B cell (primary cell): ENCODE results near the gene DDA1. TPM values are rescaled to one million over a fixed set of nuclear protein-coding genes. Genes with fewer than 3 reads are reported as not detected.

Experiments
- ATAC-seq: fragments of 200-7000 bp; cut with Tn5 transposase; one replicate; pipeline ENCODE4 v1.10.0; 2021; ENCODE audit warnings: low read depth, mild to moderate bottlenecking, moderate number of reproducible peaks, moderate library complexity
- CTCF ChIA-PET: fragments of 350-600 bp; sonication (Branson Sonifier 250); formaldehyde crosslinking; loops from one replicate; lab custom pipeline; 2021; ENCODE audit warnings: antibody characterized with exemption, inconsistent platforms; lab: Charles Lee
- POLR2A ChIA-PET: fragments of 350-600 bp; sonication (Branson Sonifier 250); formaldehyde crosslinking; loops from one replicate; lab custom pipeline; 2021; ENCODE audit warnings: antibody characterized with exemption; lab: Charles Lee
- DNase-seq: peaks from one replicate; pipeline ENCODE4 v3.0.0; 2013
- H2AFZ ChIP-seq: 2 replicates; pipeline ENCODE4 v1.6.1; 2012; ENCODE audit warnings: mild to moderate bottlenecking, low read depth, low read length; ENCODE audit not compliant: insufficient read depth, poor library complexity, severe bottlenecking
- H3K27ac ChIP-seq, 2 donors: 1 replicate in 1 of 2; 2 replicates in 1 of 2; pipeline ENCODE4 v1.5.1; 2012 to 2013; ENCODE audit warnings: low read length in 2 of 2, mild to moderate bottlenecking in 2 of 2, moderate library complexity in 1 of 2
- H3K27me3 ChIP-seq, 4 experiments: fragments of 200-600 bp in 1 of 4; sonication (generic) in 1 of 4; replicated peaks in 1 of 4; 1 replicate in 2 of 4; 2 replicates in 2 of 4; pipeline versions ENCODE4 v1.6.1 to v1.7.0; 2013 to 2016; ENCODE audit warnings: low read length in 3 of 4, mild to moderate bottlenecking in 2 of 4, mixed read lengths in 1 of 4, moderate library complexity in 1 of 4; ENCODE audit not compliant: insufficient read depth in 4 of 4, control insufficient read depth in 3 of 4; ENCODE audit errors: control extremely low read depth in 1 of 4
- H3K36me3 ChIP-seq, 2 experiments: replicated peaks in 1 of 2; 1 replicate in 1 of 2; 2 replicates in 1 of 2; pipeline versions ENCODE4 v1.6.1 to v1.7.1; 2013; ENCODE audit warnings: low read length in 1 of 2; ENCODE audit not compliant: insufficient read depth in 2 of 2, control insufficient read depth in 1 of 2; ENCODE audit errors: control extremely low read depth in 1 of 2, extremely low read depth in 1 of 2
- H3K4me1 ChIP-seq, 2 donors: fragments of 200-600 bp in 1 of 2; sonication (generic) in 1 of 2; 1 replicate in 1 of 2; 2 replicates in 1 of 2; pipeline versions ENCODE4 v1.5.1 to v1.6.1; 2013 to 2017; ENCODE audit warnings: low read length in 2 of 2; ENCODE audit not compliant: control insufficient read depth in 2 of 2, insufficient read depth in 2 of 2
- H3K4me2 ChIP-seq: replicated peaks from 2 replicates; pipeline ENCODE3; 2012; ENCODE audit warnings: mild to moderate bottlenecking, low read depth, low read length; ENCODE audit not compliant: poor library complexity, severe bottlenecking
- H3K4me3 ChIP-seq, 5 experiments: fragments of 200-600 bp in 1 of 5; sonication (generic) in 1 of 5; 1 replicate in 3 of 5; 2 replicates in 2 of 5; pipeline versions ENCODE4 v1.5.1 to v1.7.0; 2011 to 2016; ENCODE audit warnings: low read length in 4 of 5, mild to moderate bottlenecking in 4 of 5, low read depth in 2 of 5, control low read depth in 1 of 5, moderate library complexity in 1 of 5; ENCODE audit not compliant: insufficient read depth in 1 of 5; ENCODE audit errors: control extremely low read depth in 1 of 5, extremely low read depth in 1 of 5
- H3K79me2 ChIP-seq: fragments of 200-600 bp; sonication (generic); one replicate; pipeline ENCODE4 v1.6.0; 2016; ENCODE audit warnings: low read length; ENCODE audit not compliant: control insufficient read depth, insufficient read depth
- H3K9ac ChIP-seq: fragments of 200-600 bp; sonication (generic); 2 replicates; pipeline ENCODE4 v1.6.1; 2017; ENCODE audit warnings: mild to moderate bottlenecking, low read length, moderate library complexity
- H3K9me3 ChIP-seq, 3 donors: one replicate each; pipeline versions ENCODE4 v1.6.1 to v1.7.1; 2013; ENCODE audit warnings: low read length in 2 of 3; ENCODE audit not compliant: control insufficient read depth in 2 of 3, insufficient read depth in 1 of 3; ENCODE audit errors: control extremely low read depth in 1 of 3
- H4K20me1 ChIP-seq: 2 replicates; pipeline ENCODE4 v1.6.0; 2012; ENCODE audit warnings: mild to moderate bottlenecking, low read length; ENCODE audit not compliant: insufficient read depth, control insufficient read depth, poor library complexity, severe bottlenecking
- H3K27ac Mint-ChIP-seq: one replicate; pipeline ENCODE4 v1.8.0; 2021; ENCODE audit warnings: mixed read lengths
- H3K27me3 Mint-ChIP-seq: one replicate; pipeline ENCODE4 v1.8.0; 2021; ENCODE audit warnings: mixed read lengths
- H3K4me1 Mint-ChIP-seq: one replicate; pipeline ENCODE4 v1.8.0; 2021; ENCODE audit warnings: mixed read lengths
- H3K4me3 Mint-ChIP-seq: one replicate; pipeline ENCODE4 v1.8.0; 2021; ENCODE audit warnings: mixed read lengths
- H3K9me3 Mint-ChIP-seq: one replicate; pipeline ENCODE4 v1.8.0; 2022; ENCODE audit warnings: mixed read lengths; ENCODE audit not compliant: insufficient read depth
- EZH2 ChIP-seq: IDR thresholded peaks from 2 replicates; pipeline ENCODE4 v1.6.1; 2012; ENCODE audit warnings: borderline replicate concordance, low read depth, mild to moderate bottlenecking, moderate library complexity, low read length; ENCODE audit not compliant: insufficient read depth, poor library complexity, severe bottlenecking
- WGBS: methylation state at CpG from one replicate; pipeline ENCODE4 v1.1.5; 2013; ENCODE audit warnings: missing lambda C conversion rate; ENCODE audit not compliant: insufficient coverage; 5-methylcytosine and 5-hydroxymethylcytosine counted together
- intact Hi-C: fragments of 100-400 bp; cut with micrococcal nuclease; formaldehyde crosslinking; loops from one replicate; pipeline ENCODE4 v1.10.0; 2022
- polyA plus RNA-seq: library from polyadenylated mRNA; depleted of rRNA; stranded (reverse); fragments of >200 nt; gene quantifications from 2 replicates; pipeline ENCODE4 v1.2.3, GENCODE V29; 2012
- total RNA-seq, 2 donors: library from RNA; stranded (reverse); fragments of 120-200 nt in 1 of 2; gene quantifications; 1 replicate in 1 of 2; 2 replicates in 1 of 2; pipeline versions ENCODE4 v1.2.3 to v1.2.4, GENCODE V29; 2013 to 2022
- TF ChIP-seq, protein P1 (sequence below): fragments of 200-600 bp; IDR thresholded peaks from one replicate; pipeline ENCODE4 v1.8.0; 2022; ENCODE audit warnings: antibody characterized with exemption, mild to moderate bottlenecking

DDA1 gene
- total and polyA plus RNA-seq, 2 donors (not counting 1 experiment from before 2014, with no cell fraction given): 38.4 TPM

DNA sequence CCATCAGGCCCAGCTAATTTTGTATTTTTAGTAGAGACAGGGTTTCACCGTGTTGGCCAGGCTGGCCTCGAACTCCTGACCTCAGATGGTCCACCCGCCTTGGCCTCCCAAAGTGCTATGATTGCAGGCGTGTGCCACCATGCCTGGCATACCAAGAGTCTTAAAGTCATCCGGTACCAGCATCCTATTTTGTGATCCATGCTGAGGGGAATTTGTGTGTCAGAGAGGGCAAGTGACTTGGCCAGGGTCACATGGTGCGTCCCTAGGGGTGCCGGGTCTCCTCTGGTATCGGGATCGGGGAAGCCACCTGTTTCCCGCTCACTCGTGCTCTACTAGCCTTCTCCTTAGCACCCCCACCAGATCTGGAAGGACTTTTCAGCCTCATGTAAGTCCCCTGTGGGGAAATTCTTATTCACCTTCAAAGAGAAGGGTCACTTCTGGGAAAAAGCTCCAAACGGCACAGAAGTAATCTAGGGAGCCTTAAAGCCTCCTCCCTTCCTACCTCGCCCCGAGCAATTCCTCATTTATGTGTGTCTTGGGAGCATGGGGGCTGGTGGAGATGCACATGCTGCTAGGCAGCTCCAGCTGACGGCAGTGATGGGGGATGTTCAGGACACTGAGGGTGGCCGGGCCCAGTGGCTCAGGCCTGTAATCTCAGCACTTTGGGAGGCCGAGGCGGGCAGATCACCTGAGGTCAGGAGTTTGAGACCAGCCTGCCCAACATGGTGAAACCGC is 33.8 kb upstream of the DDA1 start:
- no peak overlapping the region for H2AFZ ChIP-seq
- intact Hi-C loops: no loop called here
- no peaks in the 10 kb centered on the region for H3K4me1 ChIP-seq
- no peak overlapping the region for H3K27ac Mint-ChIP-seq
- peaks cover 0 to 60% of the 10 kb centered on the region in 2 experiments for H3K36me3 ChIP-seq
- POLR2A ChIA-PET: no interaction called here
- DNase-seq: no peak
- WGBS: 97% methylated on average over 17 of the region's 19 CpGs
- no peak overlapping the region for H3K4me3 Mint-ChIP-seq
- H3K27me3 ChIP-seq: no peaks in the 10 kb centered on the region
- H3K4me1 Mint-ChIP-seq: no peaks in the 10 kb centered on the region
- peaks cover 26% of the 10 kb centered on the region for H3K79me2 ChIP-seq
- no peak overlapping the region for H3K4me2 ChIP-seq
- no peak overlapping the region for H3K27ac ChIP-seq
- no peak overlapping the region for H3K9ac ChIP-seq
- no peaks in the 10 kb centered on the region for H4K20me1 ChIP-seq
- no peaks in the 10 kb centered on the region for H3K9me3 Mint-ChIP-seq
- H3K9me3 ChIP-seq: no peaks in the 10 kb centered on the region
- no peak overlapping the region for H3K4me3 ChIP-seq
- CTCF ChIA-PET: no interaction called here
- TF ChIP-seq, protein P1, sequence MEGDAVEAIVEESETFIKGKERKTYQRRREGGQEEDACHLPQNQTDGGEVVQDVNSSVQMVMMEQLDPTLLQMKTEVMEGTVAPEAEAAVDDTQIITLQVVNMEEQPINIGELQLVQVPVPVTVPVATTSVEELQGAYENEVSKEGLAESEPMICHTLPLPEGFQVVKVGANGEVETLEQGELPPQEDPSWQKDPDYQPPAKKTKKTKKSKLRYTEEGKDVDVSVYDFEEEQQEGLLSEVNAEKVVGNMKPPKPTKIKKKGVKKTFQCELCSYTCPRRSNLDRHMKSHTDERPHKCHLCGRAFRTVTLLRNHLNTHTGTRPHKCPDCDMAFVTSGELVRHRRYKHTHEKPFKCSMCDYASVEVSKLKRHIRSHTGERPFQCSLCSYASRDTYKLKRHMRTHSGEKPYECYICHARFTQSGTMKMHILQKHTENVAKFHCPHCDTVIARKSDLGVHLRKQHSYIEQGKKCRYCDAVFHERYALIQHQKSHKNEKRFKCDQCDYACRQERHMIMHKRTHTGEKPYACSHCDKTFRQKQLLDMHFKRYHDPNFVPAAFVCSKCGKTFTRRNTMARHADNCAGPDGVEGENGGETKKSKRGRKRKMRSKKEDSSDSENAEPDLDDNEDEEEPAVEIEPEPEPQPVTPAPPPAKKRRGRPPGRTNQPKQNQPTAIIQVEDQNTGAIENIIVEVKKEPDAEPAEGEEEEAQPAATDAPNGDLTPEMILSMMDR: no peak
- no peak for TF ChIP-seq EZH2
- ATAC-seq: no peak
- H3K27me3 Mint-ChIP-seq: no peaks in the 10 kb centered on the region

DNA sequence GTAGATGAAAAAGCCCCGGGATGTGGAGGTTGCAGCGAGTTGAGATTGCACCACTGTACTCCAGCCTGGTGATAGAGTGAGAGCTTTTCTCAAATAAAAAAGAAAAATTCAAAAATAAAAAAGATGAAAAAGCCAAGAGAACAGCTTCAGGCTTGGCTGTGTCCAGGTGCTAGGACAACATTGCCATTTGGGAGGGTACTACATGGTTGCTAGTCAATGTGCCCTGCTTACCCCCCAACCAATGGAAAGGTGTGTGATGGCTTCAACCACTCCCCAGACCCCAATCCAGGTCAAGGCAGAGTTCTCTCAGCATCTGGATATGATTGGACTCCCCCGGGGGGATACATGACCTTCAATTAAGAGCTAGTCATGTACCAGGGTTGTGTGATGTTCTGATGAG is 29.9 kb upstream of the DDA1 start:
- H3K9me3 Mint-ChIP-seq: no peaks in the 10 kb centered on the region
- intact Hi-C loops: no loop called here
- Histone ChIP-seq H3K27me3 (no peaks in the 10 kb centered on the region), H4K20me1 (no peaks in the 10 kb centered on the region), H3K9ac (no peak overlapping the region), H3K36me3 (peaks cover 0 to 40% of the 10 kb centered on the region in 2 experiments), H2AFZ (no peak overlapping the region), H3K4me2 (no peak overlapping the region), H3K27ac (no peak overlapping the region), H3K79me2 (peaks cover 8% of the 10 kb centered on the region), H3K4me3 (no peak overlapping the region), H3K4me1 (peaks cover 5 to 21% of the 10 kb centered on the region in 2 donors), H3K9me3 (no peaks in the 10 kb centered on the region)
- CTCF ChIA-PET: interaction anchor here (0.6 to 5.9 kb wide), 7 partner anchors 13 to 492 kb away, joined by 3 to 52 read pairs (median 3); partner anchors contain the start of genes BABAM1, DDA1 and USHBP1
- peaks cover 8% of the 10 kb centered on the region for H3K4me1 Mint-ChIP-seq
- no peak overlapping the region for H3K4me3 Mint-ChIP-seq
- no peak for DNase-seq
- no peaks in the 10 kb centered on the region for H3K27me3 Mint-ChIP-seq
- no peak overlapping the region for H3K27ac Mint-ChIP-seq
- no peak for ATAC-seq
- TF ChIP-seq, protein P1: no peak
- no peak for TF ChIP-seq EZH2
- WGBS: no CpG with 5 or more reads among the region's 3 CpGs
- POLR2A ChIA-PET: no interaction called here
